Putamen (tissue), 1 donor: ENCODE results near the gene KLHL35.

Experiments
- DNase-seq: peaks from one replicate; pipeline ENCODE4 v3.0.0-alpha.2; 2016; ENCODE audit warnings: low spot score

KLHL35 gene, protein sequence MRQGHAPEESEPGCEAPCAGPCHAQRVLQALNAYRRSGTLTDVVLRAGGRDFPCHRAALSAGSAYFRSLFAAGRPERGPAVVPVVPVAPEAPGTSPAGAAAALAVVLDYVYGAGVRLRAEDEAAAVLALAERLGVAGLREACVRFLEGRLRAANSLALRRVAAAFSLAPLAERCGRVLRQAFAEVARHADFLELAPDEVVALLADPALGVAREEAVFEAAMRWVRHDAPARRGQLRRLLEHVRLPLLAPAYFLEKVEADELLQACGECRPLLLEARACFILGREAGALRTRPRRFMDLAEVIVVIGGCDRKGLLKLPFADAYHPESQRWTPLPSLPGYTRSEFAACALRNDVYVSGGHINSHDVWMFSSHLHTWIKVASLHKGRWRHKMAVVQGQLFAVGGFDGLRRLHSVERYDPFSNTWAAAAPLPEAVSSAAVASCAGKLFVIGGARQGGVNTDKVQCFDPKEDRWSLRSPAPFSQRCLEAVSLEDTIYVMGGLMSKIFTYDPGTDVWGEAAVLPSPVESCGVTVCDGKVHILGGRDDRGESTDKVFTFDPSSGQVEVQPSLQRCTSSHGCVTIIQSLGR

DNA sequence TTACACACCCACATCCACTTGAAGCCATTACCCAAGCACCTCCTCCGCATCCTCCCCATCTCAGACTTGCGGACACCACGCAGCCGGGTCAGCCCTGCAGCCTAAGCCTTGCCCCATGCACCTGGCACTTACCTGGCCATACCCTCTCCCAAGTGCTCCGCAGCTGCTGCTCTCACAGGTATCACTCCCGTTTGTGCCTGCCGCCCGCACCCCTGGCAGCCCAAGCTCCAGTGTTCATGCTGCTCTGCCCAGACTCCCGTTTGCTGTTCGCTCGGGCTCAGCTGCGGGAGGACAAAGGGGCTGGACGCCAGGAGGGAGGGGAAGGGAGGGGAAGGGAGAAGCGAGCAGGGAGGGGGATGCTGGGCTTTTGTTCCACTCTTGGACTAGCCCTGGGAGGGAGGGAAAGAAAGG, at the start of gene KLHL35:
Gene KLHL35 (minus strand): TSS at position 293 of the 411 bp plus-strand sequence. CDS start 2,574 bp downstream, outside the sequence.
- peak; percentile 42 for DNase-seq

DNA sequence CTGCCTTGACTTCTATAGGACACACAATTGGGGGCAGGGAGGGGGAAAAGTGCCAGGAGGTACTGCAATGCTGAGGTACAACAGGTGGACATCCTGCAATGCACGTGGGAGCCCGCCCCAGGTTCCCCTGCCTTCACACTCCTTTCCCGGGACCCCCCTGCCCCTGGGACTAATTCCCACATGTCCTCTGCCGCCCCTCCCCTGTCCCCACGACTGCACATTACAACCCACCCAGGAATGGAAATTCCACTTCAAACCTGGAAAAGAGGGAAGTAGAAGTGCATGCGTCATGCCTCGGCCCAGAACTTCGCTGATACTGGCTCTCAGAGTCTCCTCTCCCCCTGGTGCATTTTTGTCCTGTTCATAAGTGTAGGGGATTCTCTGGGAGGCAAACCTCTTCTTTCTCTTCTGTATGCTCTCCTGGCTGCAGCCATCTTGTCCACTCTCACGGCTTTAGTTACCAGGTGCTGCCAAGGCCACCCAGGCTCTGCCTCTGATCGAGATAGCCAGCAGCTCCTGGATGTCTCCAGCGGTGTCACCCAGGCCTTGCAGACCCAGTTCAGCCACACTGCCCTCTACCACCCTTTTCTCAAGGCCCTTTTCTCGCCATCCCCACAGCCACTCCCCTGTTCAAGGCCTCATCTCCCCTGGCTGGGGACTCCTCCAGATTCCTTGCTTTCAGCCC, 49.1 kb upstream of the KLHL35 start:
- no peak for DNase-seq

DNA sequence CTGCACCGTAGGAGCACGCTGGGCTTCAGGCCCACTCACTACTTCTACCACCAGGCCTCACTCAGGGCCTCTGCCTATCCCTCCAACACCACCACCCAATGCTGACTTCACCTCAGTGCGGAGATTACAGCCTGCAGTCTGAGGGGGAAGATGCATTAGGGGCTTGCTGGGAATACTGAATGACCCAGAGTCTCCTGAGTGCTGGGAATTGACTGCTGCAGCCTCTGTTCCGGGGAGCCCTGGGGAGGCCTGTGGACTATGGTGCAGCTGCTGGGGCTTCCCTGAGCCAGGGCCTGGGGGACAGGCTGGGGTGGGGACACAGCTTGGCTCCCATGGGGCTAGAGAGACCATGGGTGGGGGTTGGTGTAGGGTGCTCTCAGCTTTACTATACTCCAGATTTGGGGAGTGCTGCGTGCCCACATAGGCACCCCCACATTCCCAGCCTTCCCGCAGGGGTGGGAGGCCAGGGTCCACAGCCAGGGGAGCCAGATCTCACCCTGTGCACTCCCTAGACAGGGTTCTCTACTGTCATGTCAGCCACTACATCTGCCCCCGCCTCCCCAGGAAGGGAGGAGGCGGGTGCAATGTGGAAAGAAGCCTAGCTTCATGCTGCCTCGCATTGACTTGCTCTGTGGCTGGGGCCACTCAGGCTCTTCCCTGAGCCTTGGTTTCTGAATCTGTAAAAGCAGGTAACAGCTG, 48.4 kb upstream of the KLHL35 start:
- DNase-seq = peak; percentile 47

DNA sequence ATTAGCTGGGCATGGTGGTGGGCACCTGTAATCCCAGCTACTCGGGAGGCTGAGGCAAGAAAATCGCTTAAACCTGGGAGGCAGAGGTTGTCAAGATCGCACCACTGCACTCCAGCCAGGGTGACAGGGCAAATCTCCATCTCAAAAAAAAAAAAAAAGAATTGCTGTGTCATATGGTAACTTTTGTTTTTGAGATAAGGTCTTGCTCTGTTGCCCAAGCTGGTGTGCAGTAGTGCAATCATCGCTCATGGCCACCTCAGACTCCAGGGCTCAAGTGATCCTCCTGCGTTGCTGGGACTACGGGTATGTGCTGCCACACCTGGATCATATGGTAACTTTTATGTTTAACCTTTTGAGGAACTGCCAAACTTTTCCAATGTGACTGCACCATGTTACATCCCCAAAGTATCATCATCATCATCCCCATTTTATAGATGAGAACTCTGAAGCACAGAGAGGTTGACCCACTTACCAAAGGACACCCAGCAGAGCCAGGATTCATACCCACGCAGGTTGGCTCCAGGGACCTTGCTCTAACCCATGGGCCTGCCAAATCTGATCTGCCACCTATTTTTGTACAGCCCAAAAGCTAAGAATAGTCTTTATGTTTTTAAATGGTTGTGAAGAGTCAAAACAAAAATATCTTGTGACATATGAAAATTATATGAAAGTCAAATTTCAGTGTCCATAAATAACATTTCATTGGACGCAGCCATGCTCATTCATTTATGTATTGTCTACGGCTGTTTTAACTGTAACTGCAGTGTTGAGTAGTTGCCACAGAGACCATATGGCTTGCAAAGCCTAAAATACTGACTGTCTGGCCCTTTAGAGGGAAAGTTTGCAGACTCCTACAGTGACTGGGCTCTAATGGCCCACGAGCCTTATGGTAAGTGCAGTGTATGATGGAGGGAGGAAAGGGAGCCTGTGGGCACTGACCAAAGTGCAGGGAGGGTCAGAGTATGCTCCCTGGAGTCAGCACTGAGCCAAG, 47.5 kb upstream of the KLHL35 start:
- DNase-seq = no peak

DNA sequence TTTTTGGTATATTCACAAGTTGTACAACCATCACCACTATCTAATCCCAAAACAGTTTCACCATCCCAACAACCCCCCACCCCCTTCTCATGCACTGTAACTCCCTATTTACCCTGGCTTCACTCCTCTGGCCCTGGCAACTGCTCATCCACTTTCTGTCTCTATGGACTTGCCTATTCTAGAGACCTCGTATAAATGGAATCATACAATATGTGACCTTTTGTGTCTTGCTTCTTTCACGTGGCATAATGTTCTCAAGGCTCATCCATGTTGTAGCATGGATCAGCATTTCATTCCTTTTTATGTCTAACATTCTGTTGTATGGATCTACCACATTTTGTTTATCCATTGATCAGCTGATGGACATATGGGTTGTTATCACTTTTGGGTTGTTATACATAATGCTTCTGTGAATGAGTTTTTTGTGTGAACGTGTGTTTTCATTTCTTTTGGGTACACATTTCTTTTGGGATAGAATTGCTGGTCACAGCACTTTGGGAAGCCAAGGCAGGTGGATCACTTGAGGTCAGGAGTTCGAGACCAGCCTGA, 46.7 kb upstream of the KLHL35 start:
- no peak for DNase-seq

DNA sequence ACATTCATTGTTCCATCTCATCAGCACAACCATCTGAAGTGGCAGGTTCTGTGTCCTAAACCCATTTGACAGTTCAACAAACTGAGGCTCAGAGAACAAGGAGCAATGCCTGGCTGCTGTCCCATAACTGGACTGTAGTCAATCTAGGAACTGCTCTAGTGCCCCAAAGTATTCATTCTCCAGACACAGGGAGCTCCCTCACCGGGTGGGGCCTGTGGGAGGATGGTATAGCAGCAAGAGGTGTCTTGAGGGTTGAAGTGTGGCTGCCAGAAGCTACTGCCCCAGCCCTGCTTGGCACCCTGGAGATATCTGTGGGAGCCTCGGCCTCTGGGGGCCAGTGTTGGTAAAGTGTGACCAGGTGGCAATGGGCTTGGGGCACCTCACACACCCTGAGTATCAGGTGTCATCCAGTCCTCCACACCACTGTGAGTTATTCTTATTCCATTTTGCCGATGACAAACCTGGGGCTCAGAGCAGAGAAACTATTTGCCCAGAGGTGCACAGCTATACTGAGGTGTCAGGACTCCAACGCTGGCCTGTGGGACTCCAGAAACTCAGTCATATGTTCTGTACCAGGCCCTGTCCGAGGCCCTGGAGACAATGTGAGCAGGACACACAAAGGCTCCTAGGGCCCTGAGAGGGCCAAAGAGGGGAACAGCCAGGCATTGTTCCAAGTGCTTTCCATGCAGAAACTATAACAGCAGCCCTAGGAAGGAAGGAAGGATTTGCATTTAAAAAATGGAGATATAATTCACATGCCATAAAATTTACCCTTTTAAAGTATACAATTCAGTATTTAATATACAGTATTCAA, 46.0 kb upstream of the KLHL35 start:
- no peak for DNase-seq

DNA sequence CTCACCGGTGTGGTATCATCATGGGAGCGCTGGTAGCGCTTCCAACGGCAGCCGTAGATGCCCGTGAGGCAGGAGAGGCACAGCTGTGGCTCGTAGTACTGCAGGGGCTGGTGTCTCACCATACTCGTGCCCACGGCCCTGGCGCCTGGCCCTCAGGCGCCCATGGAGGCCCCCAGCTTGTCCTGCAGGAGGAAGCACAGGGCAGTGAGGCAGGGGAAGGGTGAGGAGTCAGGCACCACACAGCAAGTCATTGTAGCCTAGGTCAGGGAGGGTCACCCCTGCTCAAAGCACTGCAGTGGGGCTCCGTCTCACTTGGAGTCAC, 44.6 kb upstream of the KLHL35 start:
- no peak for DNase-seq

DNA sequence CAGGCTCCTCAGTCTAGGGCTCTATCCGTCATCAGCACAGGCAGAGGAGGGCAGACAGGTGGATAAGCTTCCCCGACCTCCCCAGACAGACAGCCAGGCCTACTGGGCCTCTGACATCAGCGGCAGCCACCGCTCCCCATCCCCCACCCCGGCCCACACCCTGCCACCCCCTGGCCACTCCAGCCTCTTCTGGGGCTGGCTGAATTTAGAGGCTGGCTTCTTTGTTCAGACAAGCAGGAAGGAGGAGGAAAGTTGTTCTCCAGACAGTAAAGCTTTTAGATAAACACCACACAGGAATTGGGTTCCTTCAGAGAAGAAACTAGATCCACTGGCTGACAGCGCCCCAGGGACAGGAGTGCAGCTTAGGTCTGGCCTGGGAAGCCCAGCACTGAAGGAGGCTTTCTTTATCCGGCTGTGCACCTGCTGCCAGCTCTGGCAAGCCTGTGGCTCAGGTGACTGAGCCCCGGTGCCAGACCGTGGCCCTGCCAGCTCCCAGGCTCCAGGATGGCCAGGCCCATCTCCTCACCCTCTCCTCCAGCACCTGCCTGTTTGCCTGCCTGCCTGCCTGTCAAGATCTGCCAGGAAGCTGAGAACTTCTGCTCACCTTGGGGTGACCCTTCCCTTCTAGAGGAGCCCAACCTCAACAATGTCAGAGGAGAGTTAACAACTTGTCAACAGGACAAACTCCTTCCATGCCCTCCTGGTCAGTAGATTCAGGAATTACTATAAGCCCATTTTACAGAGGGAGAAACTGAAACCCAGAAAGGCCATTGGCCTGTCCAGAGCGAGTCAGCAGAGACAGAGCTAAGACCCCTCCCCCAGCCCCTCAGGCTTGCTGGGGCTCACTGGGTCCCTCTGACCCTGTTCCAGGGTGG, 44.0 kb upstream of the KLHL35 start:
- no peak for DNase-seq

DNA sequence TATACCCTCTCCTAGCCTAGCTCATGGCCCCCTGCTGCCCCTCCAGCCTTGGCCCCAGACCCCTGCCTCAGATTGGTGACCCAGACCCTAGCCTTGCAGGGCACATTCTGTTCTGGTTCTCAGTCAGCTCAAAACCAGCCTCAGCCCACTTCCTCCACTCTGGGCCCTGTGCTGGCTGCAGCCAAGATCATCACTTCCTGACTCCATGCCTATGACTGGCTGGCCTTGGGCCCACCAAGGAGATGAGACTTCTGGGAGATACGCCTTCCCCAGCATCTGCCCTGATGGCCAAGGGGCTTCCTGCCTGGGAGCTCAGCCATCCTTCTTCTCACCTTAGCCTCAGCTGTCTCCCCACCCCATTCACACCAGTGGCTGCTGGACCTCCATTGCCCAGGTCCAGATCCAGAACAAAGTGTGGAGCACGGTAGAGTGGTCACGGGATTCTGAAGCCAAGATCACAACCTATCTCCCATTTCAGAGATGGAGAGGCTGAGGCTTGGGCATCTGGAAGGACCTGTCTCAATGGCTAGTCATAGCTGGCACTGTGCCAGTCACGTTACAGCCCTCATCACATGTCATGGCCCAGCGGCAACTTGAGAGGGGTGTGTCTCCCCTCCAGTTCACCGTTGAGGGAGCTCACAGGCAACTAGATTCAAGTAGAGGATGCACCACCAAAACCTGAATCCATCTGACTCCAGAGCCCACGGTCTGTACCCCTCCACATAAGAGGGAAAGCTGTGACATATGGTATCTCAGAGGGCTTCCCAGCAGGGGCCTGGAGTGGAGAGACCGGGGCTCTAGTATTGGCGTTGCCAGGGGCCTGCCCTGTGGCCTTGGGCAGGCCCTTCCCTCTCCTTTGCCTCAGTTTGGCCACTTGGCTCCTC, 43.0 kb upstream of the KLHL35 start:
- DNase-seq = no peak

DNA sequence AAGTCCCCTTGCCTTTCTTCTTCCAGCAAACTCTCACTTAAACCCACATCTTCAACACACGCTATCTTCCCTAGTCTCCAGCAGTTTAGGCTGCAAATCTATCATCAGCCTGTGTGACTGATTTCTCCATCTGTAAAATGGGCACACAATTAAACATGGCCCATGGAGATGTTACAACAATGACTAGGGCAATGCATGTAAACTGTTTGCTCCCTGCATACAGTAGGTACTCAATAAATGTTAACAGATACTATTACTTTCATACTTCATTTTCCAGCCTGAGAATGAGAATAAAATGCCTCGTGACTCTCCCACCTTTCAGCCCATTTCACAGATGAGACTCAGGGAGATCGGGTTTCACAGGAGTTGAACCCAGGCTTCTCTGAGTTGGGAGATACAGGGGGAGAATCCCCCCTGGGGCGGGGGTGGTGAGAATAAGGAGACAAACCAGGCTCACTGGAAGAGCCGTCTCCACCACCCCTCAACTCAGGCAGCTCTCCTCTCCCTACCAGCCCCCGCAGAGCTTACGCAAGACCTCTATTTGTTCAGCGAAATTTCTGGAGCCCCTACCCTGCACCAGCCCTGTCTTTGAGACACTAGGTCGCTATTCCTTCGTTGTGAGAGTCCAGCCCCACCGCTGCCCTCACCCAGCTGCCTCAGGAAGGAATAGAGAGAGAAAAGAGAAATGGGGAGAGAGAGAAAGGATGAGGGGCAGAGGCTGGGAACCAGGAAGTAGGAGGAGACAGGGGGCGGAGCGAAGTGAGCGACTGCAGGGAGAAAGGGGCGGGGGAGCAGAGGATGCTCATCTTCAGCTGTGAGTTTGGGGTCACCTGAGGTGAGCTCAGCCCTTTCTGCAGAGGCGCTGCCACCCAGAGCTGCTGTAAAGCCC, 42.1 kb upstream of the KLHL35 start:
- peak; percentile 60 for DNase-seq

DNA sequence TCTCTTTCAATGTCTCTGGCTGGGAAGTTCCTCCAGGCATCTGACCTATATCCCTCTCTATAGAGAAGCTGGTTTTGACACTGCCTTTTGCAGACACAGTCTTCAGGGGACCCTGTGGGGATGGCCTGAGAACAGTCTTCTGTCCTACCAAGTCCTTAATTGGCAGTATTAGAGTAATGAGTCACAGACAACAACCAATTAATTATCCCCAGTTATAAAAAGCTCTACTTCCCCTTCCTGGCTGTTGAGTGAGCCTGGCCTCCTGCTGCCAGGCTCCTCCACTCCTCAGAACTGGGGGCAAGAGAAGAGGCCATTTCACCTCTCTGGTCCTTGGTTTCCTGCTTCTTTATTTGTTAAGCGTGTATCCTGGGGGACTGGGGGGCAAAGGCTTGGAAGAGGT, 41.2 kb upstream of the KLHL35 start:
- no peak for DNase-seq

DNA sequence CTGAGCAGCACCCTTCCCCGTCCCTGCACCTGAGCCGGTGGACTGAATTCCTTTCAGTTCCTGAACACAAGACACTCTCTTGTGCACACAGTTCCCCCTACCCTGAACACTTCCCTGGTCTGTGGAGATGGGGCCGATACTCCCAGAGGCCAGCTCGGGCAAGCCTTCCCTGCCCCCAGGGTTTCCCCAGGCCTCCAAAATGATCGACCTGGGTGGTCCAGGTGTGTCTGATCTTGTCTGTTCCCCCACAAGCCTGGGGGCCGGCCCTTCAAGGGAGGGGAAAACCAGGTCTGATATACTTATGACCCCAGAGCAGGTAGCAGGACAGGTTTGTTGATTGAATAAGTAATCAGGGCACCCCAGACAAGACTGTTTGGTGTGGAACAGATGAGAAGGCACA, 40.7 kb upstream of the KLHL35 start:
- no peak for DNase-seq

DNA sequence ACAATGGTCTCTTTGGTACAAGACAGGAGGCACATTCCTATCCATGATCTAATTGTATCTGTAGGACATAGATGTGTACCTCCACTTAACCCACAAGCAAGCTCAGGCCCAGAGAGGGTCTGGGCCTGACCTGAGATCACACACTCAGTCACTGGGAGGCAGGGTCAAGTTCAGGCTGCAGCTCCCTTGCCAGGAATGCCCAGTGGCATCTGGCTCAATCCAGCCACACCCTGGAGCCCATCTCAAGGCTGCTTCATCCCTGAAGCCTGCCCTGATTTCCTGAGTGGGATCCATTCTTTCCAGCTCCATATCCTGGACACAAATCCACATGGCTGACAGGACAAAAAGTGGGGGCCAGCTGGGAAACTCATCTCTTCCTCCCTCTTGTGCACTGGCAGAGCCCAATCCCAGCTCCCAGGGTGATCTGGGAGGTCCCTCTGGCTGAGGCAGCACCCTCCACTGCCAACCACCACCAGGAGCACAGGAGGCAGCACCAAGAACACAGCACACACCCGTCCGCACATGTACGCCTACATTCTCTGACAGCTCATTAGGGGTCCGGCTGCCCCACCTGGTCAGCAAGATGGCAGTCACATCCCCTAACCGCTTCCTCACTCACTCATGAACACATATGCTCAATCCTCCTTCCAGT, 39.2 kb upstream of the KLHL35 start:
- no peak for DNase-seq

DNA sequence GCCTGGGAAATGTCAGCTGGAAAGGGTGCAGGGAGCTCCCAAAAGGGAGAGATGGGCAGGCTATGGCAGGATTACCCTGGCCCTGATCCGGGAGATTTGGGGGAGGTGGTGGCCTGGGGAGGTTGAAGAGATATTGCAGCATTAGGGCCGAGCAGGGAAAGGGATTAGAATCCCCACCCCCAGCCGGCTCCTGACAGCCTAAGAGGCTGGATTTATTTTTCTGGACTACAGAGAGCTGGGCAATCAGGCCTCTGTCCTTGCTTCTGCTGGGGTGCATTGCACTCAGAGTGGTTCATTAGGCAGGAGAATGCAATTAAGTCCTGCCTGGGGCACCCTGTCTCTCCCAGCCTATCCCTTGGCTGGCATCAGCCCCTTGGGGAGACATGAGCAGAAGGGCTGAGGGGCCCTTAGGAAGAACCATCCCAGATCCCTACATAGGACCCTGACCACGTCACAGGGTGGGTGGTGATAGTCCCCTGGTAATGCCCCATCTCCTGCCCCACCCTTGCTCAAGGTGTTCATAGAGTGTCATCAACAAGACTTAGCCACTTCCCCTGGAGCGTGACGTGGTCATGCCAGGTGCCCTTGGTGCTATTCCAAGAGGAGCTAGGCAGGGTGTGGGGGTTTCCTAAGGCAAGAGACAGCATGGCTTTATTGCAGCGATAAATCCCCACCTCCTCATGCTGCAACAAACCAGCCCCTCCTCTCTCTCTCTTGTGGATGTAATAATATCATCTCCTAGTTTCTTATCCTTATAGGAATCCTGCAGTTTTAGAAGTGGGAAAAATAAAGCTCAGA, 38.4 kb upstream of the KLHL35 start:
- DNase-seq = no peak

DNA sequence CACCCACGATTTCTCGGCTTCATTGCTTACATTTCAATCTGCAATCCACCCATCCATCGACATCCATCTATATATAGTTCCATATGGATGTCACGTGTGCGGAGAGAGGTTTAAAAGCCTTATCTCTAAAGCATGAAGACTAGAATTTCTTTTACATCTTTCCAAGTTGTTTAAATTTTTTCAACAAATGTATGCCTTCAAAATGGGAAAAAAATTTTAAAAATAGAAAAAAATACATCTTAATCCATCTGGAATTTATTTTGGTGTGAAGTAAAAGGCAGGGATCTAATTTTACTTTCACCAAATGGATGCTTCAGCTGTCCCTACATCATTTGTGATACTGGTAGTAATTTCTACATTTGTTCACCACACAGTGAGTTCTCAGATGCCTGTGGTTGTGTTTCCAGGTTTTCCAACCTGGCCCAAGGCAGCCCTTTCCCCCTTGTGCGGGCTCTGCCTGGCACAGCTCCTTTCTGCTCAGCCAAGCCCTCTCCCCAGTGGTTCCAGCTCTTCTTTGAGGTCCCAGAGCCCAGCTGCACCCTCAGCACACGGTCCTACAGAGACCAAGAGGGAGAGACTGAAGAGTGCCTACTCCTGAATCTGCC, 37.6 kb upstream of the KLHL35 start:
- peak; percentile 12 for DNase-seq
